ENCODE results near the gene MPST. TPM values are rescaled to one million over a fixed set of nuclear protein-coding genes. Genes with fewer than 3 reads are reported as not detected.

MPST gene
- polyA plus RNA-seq, 1 donor, result 134 TPM

- WGBS (ENCODE audit: insufficient coverage, low lambda C conversion rate), result no CpG with 5 or more reads among the region's 10 CpGs
- H3K36me3 ChIP-seq (ENCODE audit: control insufficient read depth, insufficient read depth, low read length), result peaks cover 20% of the 10 kb centered on the region
- H3K27me3 ChIP-seq (ENCODE audit: control insufficient read depth, insufficient read depth, low read length), result no peaks in the 10 kb centered on the region
- peaks cover 26% of the 10 kb centered on the region for H3K4me1 ChIP-seq (ENCODE audit: control insufficient read depth, insufficient read depth, low read length)
- H3K9me3 ChIP-seq (ENCODE audit: control insufficient read depth, low read depth, low read length), result no peaks in the 10 kb centered on the region
- no peak for DNase-seq
- no peak overlapping the region for H3K27ac ChIP-seq (ENCODE audit: low read length)
- no peak overlapping the region for H3K4me3 ChIP-seq (ENCODE audit: low read length)
These were observed 6.6 kb upstream of the MPST start for GRCh38 chr22:37012956-37013355.

GRCh38 chr22:37014415-37014806 is 5.1 kb upstream of the MPST start:
- Histone ChIP-seq H3K27ac (ENCODE audit: low read length) (no peak overlapping the region), H3K4me3 (ENCODE audit: low read length) (no peak overlapping the region), H3K27me3 (ENCODE audit: control insufficient read depth, insufficient read depth, low read length) (no peaks in the 10 kb centered on the region), H3K36me3 (ENCODE audit: control insufficient read depth, insufficient read depth, low read length) (peaks cover 23% of the 10 kb centered on the region), H3K9me3 (ENCODE audit: control insufficient read depth, low read depth, low read length) (no peaks in the 10 kb centered on the region), H3K4me1 (ENCODE audit: control insufficient read depth, insufficient read depth, low read length) (peaks cover 31% of the 10 kb centered on the region)
- no CpG with 5 or more reads among the region's 4 CpGs for WGBS (ENCODE audit: insufficient coverage, low lambda C conversion rate)
- no peak for DNase-seq

GRCh38 chr22:37014835-37015586 is 4.5 kb upstream of the MPST start:
- H3K4me1 ChIP-seq (ENCODE audit: control insufficient read depth, insufficient read depth, low read length), result peaks cover 31% of the 10 kb centered on the region

GRCh38 chr22:37015587-37015878 is 4.0 kb upstream of the MPST start:
- Histone ChIP-seq H3K4me1 (ENCODE audit: control insufficient read depth, insufficient read depth, low read length) (peaks cover 35% of the 10 kb centered on the region), H3K4me3 (ENCODE audit: low read length) (no peak overlapping the region), H3K36me3 (ENCODE audit: control insufficient read depth, insufficient read depth, low read length) (peaks cover 23% of the 10 kb centered on the region), H3K9me3 (ENCODE audit: control insufficient read depth, low read depth, low read length) (no peaks in the 10 kb centered on the region), H3K27me3 (ENCODE audit: control insufficient read depth, insufficient read depth, low read length) (no peaks in the 10 kb centered on the region), H3K27ac (ENCODE audit: low read length) (no peak overlapping the region)
- DNase-seq, result no peak
- WGBS (ENCODE audit: insufficient coverage, low lambda C conversion rate), result no CpG with 5 or more reads among the region's 4 CpGs

More at GRCh38 chr22:37014835-37015586, 4.5 kb upstream of the MPST start:
- H3K9me3 ChIP-seq (ENCODE audit: control insufficient read depth, low read depth, low read length), result no peaks in the 10 kb centered on the region
- peaks cover 23% of the 10 kb centered on the region for H3K36me3 ChIP-seq (ENCODE audit: control insufficient read depth, insufficient read depth, low read length)
- H3K27me3 ChIP-seq (ENCODE audit: control insufficient read depth, insufficient read depth, low read length), result no peaks in the 10 kb centered on the region
- H3K27ac ChIP-seq (ENCODE audit: low read length), result no peak overlapping the region
- H3K4me3 ChIP-seq (ENCODE audit: low read length), result no peak overlapping the region
- DNase-seq, result no peak
- WGBS (ENCODE audit: insufficient coverage, low lambda C conversion rate), result no CpG with 5 or more reads among the region's 12 CpGs

- Histone ChIP-seq H3K4me1 (ENCODE audit: control insufficient read depth, insufficient read depth, low read length) (peaks cover 43% of the 10 kb centered on the region), H3K27me3 (ENCODE audit: control insufficient read depth, insufficient read depth, low read length) (no peaks in the 10 kb centered on the region)
- no peak for DNase-seq
These were observed 3.2 kb upstream of the MPST start for GRCh38 chr22:37016134-37016910.

GRCh38 chr22:37017356-37017755 is 2.2 kb upstream of the MPST start:
- no peak overlapping the region for H3K27ac ChIP-seq (ENCODE audit: low read length)
- H3K4me1 ChIP-seq (ENCODE audit: control insufficient read depth, insufficient read depth, low read length), result peaks cover 49% of the 10 kb centered on the region
- no peaks in the 10 kb centered on the region for H3K9me3 ChIP-seq (ENCODE audit: control insufficient read depth, low read depth, low read length)
- peak overlapping the region; percentile 58 for H3K4me3 ChIP-seq (ENCODE audit: low read length)
- DNase-seq, result no peak
- no peaks in the 10 kb centered on the region for H3K27me3 ChIP-seq (ENCODE audit: control insufficient read depth, insufficient read depth, low read length)
- no CpG with 5 or more reads among the region's 10 CpGs for WGBS (ENCODE audit: insufficient coverage, low lambda C conversion rate)
- H3K36me3 ChIP-seq (ENCODE audit: control insufficient read depth, insufficient read depth, low read length), result peaks cover 20% of the 10 kb centered on the region

More at GRCh38 chr22:37016134-37016910, 3.2 kb upstream of the MPST start:
- H3K36me3 ChIP-seq (ENCODE audit: control insufficient read depth, insufficient read depth, low read length), result peaks cover 20% of the 10 kb centered on the region
- WGBS (ENCODE audit: insufficient coverage, low lambda C conversion rate), result no CpG with 5 or more reads among the region's 14 CpGs
- H3K9me3 ChIP-seq (ENCODE audit: control insufficient read depth, low read depth, low read length), result no peaks in the 10 kb centered on the region
- H3K27ac ChIP-seq (ENCODE audit: low read length), result peak overlapping the region; percentile 14
- no peak overlapping the region for H3K4me3 ChIP-seq (ENCODE audit: low read length)

- H3K4me1 ChIP-seq (ENCODE audit: control insufficient read depth, insufficient read depth, low read length), result peaks cover 57% of the 10 kb centered on the region
- H3K27me3 ChIP-seq (ENCODE audit: control insufficient read depth, insufficient read depth, low read length), result no peaks in the 10 kb centered on the region
- H3K4me3 ChIP-seq (ENCODE audit: low read length), result peak overlapping the region; percentile 58
- peaks cover 20% of the 10 kb centered on the region for H3K36me3 ChIP-seq (ENCODE audit: control insufficient read depth, insufficient read depth, low read length)
- H3K9me3 ChIP-seq (ENCODE audit: control insufficient read depth, low read depth, low read length), result no peaks in the 10 kb centered on the region
- peak overlapping the region; percentile 91 for H3K27ac ChIP-seq (ENCODE audit: low read length)
- no CpG with 5 or more reads among the region's 45 CpGs for WGBS (ENCODE audit: insufficient coverage, low lambda C conversion rate)
- no peak for DNase-seq
These were observed 1.3 kb upstream of the MPST start for GRCh38 chr22:37018086-37018814.

GRCh38 chr22:37018815-37019308 is 680 bp upstream of the MPST start:
- peaks cover 57% of the 10 kb centered on the region for H3K4me1 ChIP-seq (ENCODE audit: control insufficient read depth, insufficient read depth, low read length)
- H3K36me3 ChIP-seq (ENCODE audit: control insufficient read depth, insufficient read depth, low read length), result peaks cover 20% of the 10 kb centered on the region
- WGBS (ENCODE audit: insufficient coverage, low lambda C conversion rate), result no CpG with 5 or more reads among the region's 35 CpGs

GRCh38 chr22:37020192-37020479 is 594 bp downstream of the MPST start:
- Histone ChIP-seq H3K27me3 (ENCODE audit: control insufficient read depth, insufficient read depth, low read length) (no peaks in the 10 kb centered on the region), H3K36me3 (ENCODE audit: control insufficient read depth, insufficient read depth, low read length) (peaks cover 30% of the 10 kb centered on the region), H3K9me3 (ENCODE audit: control insufficient read depth, low read depth, low read length) (peaks cover 11% of the 10 kb centered on the region), H3K4me3 (ENCODE audit: low read length) (peak overlapping the region; percentile 90), H3K27ac (ENCODE audit: low read length) (peak overlapping the region; percentile 93), H3K4me1 (ENCODE audit: control insufficient read depth, insufficient read depth, low read length) (peaks cover 63% of the 10 kb centered on the region)
- peak in 1 of 2 donors; percentile 82 for DNase-seq
- no CpG with 5 or more reads among the region's 5 CpGs for WGBS (ENCODE audit: insufficient coverage, low lambda C conversion rate)

More at GRCh38 chr22:37018815-37019308, 680 bp upstream of the MPST start:
- H3K4me3 ChIP-seq (ENCODE audit: low read length), result peak overlapping the region; percentile 58
- peak; percentile 62 to 88 for DNase-seq
- H3K27me3 ChIP-seq (ENCODE audit: control insufficient read depth, insufficient read depth, low read length), result no peaks in the 10 kb centered on the region
- peaks cover under 1% of the 10 kb centered on the region for H3K9me3 ChIP-seq (ENCODE audit: control insufficient read depth, low read depth, low read length)
- H3K27ac ChIP-seq (ENCODE audit: low read length), result peak overlapping the region; percentile 91

- Histone ChIP-seq H3K4me1 (ENCODE audit: control insufficient read depth, insufficient read depth, low read length) (peaks cover 62% of the 10 kb centered on the region), H3K9me3 (ENCODE audit: control insufficient read depth, low read depth, low read length) (peaks cover 11% of the 10 kb centered on the region), H3K4me3 (ENCODE audit: low read length) (peak overlapping the region; percentile 12), H3K36me3 (ENCODE audit: control insufficient read depth, insufficient read depth, low read length) (peaks cover 37% of the 10 kb centered on the region), H3K27ac (ENCODE audit: low read length) (peak overlapping the region; percentile 93), H3K27me3 (ENCODE audit: control insufficient read depth, insufficient read depth, low read length) (no peaks in the 10 kb centered on the region)
- WGBS (ENCODE audit: insufficient coverage, low lambda C conversion rate), result no CpG with 5 or more reads among the region's 5 CpGs
- DNase-seq, result peak in 1 of 2 donors; percentile 60
These were observed 1.5 kb downstream of the MPST start for GRCh38 chr22:37021041-37021440.
